ENCODE results near the gene ARHGAP12.

The ARHGAP12 gene, protein sequence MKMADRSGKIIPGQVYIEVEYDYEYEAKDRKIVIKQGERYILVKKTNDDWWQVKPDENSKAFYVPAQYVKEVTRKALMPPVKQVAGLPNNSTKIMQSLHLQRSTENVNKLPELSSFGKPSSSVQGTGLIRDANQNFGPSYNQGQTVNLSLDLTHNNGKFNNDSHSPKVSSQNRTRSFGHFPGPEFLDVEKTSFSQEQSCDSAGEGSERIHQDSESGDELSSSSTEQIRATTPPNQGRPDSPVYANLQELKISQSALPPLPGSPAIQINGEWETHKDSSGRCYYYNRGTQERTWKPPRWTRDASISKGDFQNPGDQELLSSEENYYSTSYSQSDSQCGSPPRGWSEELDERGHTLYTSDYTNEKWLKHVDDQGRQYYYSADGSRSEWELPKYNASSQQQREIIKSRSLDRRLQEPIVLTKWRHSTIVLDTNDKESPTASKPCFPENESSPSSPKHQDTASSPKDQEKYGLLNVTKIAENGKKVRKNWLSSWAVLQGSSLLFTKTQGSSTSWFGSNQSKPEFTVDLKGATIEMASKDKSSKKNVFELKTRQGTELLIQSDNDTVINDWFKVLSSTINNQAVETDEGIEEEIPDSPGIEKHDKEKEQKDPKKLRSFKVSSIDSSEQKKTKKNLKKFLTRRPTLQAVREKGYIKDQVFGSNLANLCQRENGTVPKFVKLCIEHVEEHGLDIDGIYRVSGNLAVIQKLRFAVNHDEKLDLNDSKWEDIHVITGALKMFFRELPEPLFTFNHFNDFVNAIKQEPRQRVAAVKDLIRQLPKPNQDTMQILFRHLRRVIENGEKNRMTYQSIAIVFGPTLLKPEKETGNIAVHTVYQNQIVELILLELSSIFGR

GRCh38 chr10:31928549-31929260 lies at the start of gene ARHGAP12:
ARHGAP12 (minus strand) TSS chr10:31928831; CDS start chr10:31908855, 19,976 bp downstream.
- no peak for DNase-seq (ENCODE audit: extremely low read depth, low read depth)
- H3K4me3 ChIP-seq (replicated peaks; ENCODE audit: low read depth, low read length) = peak within 1 kb of the TSS; percentile 86
- TF ChIP-seq, protein P1, sequence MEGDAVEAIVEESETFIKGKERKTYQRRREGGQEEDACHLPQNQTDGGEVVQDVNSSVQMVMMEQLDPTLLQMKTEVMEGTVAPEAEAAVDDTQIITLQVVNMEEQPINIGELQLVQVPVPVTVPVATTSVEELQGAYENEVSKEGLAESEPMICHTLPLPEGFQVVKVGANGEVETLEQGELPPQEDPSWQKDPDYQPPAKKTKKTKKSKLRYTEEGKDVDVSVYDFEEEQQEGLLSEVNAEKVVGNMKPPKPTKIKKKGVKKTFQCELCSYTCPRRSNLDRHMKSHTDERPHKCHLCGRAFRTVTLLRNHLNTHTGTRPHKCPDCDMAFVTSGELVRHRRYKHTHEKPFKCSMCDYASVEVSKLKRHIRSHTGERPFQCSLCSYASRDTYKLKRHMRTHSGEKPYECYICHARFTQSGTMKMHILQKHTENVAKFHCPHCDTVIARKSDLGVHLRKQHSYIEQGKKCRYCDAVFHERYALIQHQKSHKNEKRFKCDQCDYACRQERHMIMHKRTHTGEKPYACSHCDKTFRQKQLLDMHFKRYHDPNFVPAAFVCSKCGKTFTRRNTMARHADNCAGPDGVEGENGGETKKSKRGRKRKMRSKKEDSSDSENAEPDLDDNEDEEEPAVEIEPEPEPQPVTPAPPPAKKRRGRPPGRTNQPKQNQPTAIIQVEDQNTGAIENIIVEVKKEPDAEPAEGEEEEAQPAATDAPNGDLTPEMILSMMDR (IDR thresholded peaks at IDR 0.05; ENCODE audit: low read depth, low read length, missing control alignments) = no peak

DNA sequence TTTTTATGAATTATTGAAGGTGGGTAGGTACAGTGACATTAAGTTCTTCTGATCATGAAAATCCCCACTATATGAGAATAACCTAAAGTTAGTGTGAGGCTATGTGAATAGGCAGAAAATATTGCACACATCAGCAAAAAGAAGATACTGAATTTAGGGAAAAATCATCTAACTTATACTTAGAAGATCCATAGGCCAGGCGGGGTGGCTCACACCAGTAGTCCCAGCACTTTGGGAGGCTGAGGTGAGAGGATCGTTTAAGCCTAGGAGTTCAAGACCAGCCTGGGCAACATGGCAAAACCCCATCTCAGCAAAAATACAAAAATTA lies 49.5 kb upstream of the ARHGAP12 start:
- no peak for DNase-seq (ENCODE audit: extremely low read depth, low read depth)
- TF ChIP-seq, protein P1 (IDR thresholded peaks at IDR 0.05; ENCODE audit: low read depth, low read length, missing control alignments) = no peak
- no peak overlapping the region for H3K4me3 ChIP-seq (replicated peaks; ENCODE audit: low read depth, low read length)

- no peak for DNase-seq (ENCODE audit: extremely low read depth, low read depth)
- no peak overlapping the region for H3K4me3 ChIP-seq (replicated peaks; ENCODE audit: low read depth, low read length)
- TF ChIP-seq, protein P1 (IDR thresholded peaks at IDR 0.05; ENCODE audit: low read depth, low read length, missing control alignments) = no peak
Measured at GRCh38 chr10:31977440-31978155, 49.0 kb upstream of the ARHGAP12 start.

- DNase-seq (ENCODE audit: extremely low read depth, low read depth) = no peak
- TF ChIP-seq, protein P1 (IDR thresholded peaks at IDR 0.05; ENCODE audit: low read depth, low read length, missing control alignments) = no peak
- H3K4me3 ChIP-seq (replicated peaks; ENCODE audit: low read depth, low read length) = no peak overlapping the region
Measured at GRCh38 chr10:31975157-31975765, 46.6 kb upstream of the ARHGAP12 start.

- H3K4me3 ChIP-seq (replicated peaks; ENCODE audit: low read depth, low read length) = no peak overlapping the region
- TF ChIP-seq, protein P1 (IDR thresholded peaks at IDR 0.05; ENCODE audit: low read depth, low read length, missing control alignments) = no peak
- no peak for DNase-seq (ENCODE audit: extremely low read depth, low read depth)
Measured at GRCh38 chr10:31974434-31975124, 45.9 kb upstream of the ARHGAP12 start.
